A549 (cell line): Measurements from ENCODE around the gene CRISP2.

ENCODE experiments used
- BCL3 ChIP-seq: fragments of >200 bp; sonication (Bioruptor Twin); formaldehyde crosslinking; IDR thresholded peaks from 3 replicates; pipeline ENCODE4 v1.6.1; 2016
- BHLHE40 ChIP-seq: IDR thresholded peaks from 2 replicates; pipeline ENCODE4 v1.6.1; 2012; ENCODE audit warnings: low read depth, low read length, inconsistent platforms
- CTCF ChIP-seq: fragments of >200 bp; sonication (Bioruptor Twin); formaldehyde crosslinking; IDR thresholded peaks from 3 replicates; pipeline ENCODE4 v1.5.1; 2016
- MYC ChIP-seq: IDR thresholded peaks from 2 replicates; pipeline ENCODE4 v1.6.1; 2012; ENCODE audit warnings: mild to moderate bottlenecking, inconsistent platforms, low read length, improper control_type of control experiment, borderline replicate concordance
- POLR2A ChIP-seq: IDR thresholded peaks from 2 replicates; pipeline ENCODE4 v1.6.1; 2012; ENCODE audit warnings: mild to moderate bottlenecking, low read length

GRCh38 chr6:49721297-49721696 lies 8.0 kb upstream of the CRISP2 start:
- TF ChIP-seq CTCF (no peak), POLR2A (no peak), BCL3 (no peak), BHLHE40 (no peak), MYC (no peak)
